Pons (tissue), 1 donor: ENCODE results near the gene CRHR2.

ENCODE experiments used
- DNase-seq: peaks from one replicate; pipeline ENCODE4 v3.0.0-alpha.2; 2016; ENCODE audit warnings: low spot score

The CRHR2 gene

DNA sequence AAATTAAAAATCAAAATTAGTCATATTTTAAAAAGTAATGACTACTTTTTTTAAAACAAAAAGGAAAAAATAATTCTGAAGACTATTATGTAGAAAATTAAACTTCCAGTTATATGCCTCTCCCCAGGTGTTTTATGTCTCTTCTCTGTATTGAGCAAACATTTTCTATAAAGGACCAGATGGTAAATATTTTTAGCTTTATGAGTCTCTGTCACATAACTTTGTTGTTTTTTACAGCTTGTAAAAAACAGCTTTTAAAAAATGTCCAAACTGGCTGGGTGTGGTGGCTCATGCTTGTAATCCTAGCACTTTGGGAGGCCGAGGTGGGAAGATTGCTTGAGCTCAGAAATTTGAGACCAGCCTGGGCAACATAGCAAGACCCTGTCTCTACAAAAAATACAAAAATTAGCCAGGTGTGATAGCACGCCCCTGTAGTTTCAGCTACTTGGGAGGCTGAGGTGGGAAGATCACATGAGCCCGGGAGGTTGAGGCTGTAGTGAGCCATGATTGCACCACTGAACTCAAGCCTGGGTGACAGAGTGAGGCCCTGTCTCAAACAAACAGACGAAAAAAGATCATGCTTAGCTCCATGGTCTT is 64.1 kb downstream of the CRHR2 start:
- DNase-seq = no peak

DNA sequence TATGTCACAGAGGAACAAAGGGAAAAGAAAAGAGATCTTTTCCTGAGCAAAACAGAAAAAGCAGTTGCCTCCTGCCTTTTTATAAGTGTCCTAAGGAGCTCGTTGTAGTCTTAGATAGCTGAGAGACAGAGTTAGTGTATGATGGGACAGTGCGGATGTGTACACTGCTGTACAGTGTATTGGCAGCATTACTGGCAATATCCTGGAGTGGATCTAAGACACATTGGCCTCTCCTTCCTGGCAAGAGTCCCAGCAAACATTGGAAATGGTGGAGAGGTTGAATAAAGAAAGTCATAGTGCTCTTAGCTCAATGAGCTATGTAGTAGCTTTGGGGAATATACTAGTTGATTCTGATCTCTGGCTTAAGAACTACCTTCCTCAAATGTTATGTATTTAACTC is 64.9 kb downstream of the CRHR2 start:
- no peak for DNase-seq

DNA sequence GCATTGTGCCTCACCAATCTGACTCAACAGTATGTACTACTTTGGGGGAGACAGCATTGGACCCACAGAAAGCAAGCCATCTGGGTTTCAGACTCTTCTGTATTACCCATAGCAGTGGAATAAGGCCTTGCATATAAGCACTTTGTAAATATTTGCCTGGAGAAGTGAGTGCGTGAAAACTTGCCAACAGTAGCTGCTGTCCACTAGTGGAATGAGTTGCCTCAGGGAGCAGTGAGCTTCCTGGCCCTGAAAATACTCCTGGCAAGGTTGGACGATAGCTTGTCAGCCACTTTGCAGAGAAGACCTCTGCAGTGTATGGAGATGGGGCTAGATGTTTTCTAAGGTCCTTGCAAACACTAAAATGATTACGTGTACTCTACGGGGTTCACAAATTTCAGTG is 65.9 kb downstream of the CRHR2 start:
- no peak for DNase-seq

DNA sequence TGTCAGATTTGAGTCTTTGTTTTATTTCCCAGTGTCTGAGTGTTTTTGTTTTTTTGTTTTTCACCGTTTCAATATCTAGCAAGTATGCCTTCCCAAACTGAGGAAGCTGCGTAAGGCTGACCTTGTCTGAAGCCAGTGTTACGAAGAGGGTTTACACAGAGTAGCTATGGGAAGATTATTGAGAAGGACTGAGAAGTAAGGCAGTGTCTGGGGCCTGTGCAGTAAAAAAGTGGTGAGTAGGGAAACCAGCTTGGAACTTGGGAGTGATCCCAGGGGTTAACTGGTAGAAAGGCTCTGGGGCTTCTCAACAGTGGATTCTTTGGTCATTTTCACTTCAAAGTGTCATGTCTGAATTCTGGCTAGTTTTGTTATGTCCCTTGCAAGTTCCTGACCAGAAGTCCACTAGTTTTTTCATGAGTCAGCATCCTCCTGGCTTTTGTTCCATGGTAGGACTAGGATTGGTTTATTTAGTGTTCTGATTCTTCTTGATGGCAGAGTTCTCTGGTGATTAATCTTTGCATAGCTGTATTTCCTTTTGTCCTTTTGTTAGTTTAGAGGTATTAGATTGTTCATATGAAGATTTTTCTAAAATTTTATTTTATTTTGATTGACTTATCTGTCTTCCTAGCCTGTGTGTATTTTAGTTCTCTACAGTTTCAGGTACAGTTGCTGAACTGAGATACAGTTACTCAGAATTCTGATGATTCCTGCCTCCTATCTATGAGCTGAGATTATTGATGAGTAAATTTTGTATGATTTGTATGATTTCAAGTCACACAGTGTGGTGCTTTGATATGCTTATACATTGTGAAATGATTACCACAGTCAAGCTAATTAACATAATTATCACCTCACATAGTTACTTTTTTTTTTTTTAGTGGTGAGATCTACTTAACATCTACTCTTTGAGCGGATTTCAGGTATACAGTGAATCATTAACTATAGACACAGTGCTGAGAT is 68.6 kb downstream of the CRHR2 start:
- no peak for DNase-seq

DNA sequence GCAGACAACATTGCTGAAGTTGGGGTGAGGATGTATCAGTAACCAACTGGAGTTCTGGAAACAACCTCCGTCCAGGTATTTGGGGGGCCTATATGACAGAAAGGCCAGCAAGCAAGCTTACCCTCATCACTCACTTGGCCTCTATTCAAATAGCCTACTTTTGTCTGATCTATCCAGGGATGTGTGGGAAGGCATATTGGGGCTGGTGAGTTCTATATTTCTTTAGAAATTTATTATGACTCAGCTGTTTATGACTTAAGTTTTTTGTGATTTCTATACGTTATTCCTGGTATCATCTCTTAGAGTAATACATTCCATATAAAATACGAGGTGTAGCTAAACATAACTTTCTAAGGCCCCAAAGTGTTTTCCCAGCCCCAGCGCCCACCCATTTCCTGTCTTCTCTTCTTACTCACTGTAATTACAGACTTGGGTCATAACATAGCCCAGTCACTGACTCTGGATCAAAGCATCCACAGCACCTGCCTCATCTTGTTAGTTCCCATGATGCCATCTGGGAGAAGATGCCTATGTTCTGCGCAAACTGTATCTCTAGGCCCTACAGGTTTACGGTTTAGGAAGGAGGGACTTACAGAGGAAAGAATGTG is 69.5 kb downstream of the CRHR2 start:
- DNase-seq = no peak

DNA sequence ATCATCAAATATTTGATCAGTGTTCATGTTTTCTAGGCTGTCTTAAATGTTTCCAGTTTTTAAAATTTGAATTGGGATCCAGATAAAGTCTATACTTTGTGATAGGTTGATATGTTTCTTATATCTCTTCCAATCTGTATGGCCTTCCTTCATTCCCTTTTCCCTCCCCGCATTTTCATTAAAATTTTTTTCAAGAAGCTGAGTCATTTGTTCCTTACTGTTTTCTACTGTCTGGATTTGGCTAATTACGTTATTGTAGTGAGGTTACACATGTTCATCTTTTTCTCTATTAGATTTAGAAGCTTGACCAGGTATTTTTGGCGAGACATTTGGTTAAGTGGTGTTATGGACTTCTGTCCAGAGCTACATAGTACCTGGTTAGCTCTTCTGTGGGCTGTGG is 76.4 kb downstream of the CRHR2 start:
- no peak for DNase-seq

DNA sequence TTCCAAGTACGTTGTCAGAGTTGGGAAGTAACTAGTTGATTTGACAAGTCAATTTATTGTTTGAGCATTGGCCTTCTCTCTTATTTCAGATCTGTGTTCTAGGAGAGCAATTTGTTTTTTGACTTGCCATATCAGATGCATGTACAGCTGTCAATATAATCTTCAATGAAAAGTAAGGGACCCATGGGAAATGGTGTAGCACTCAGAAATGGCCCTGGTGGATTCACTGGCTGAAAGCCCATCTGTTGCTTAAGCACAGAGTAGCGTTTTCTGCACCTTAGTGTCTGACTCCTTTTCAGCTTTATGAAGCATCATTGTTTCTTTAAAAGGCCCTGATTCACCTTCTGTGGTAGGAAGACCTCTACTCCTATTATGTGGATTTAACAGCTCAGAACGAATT is 77.4 kb downstream of the CRHR2 start:
- no peak for DNase-seq
